ENCODE data around the gene ROCK2.

DNA sequence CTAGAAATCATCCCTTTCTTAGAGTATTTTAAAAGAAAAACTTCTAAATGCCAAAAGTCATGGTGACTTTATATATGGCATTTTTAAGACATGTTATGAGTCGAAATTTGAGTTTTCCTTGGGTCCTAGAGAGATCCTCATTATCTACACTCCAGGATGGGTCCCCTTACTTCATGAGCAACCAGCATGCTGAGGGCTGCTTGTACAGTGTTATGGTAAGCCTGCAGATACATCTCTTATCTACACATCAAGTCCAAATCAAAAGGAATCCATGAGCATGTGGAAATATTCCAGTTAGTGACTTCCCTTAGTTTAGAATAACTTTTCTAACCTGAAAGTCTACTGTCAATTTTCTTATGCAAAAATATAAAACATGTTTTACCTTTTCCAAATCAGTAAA lies 130.5 kb downstream of the ROCK2 start:
- no peak for TF ChIP-seq MAX (CRISPR knock-in tag; IDR thresholded peaks at IDR 0.05)
- no peak for TF ChIP-seq CTCF (IDR thresholded peaks at IDR 0.05)
- TF ChIP-seq SOX15 (CRISPR knock-in tag; IDR thresholded peaks at IDR 0.05), result no peak
- no peak for TF ChIP-seq SP1 (CRISPR knock-in tag; conservative IDR thresholded peaks at IDR 0.05)
- TF ChIP-seq E2F5 (CRISPR knock-in tag; IDR thresholded peaks at IDR 0.05), result no peak

All from WTC11 (cell line).